Neural cell (in vitro differentiated cells): ENCODE measurements around the gene IL24. TPM values are rescaled to one million over a fixed set of nuclear protein-coding genes. Genes with fewer than 3 reads are reported as not detected.

ENCODE experiments used
- H2AFZ ChIP-seq: fragments of 200-600, 300-800 bp; sonication (generic), shearing (Covaris generic); 2 replicates; pipeline ENCODE4 v1.6.0; 2014; ENCODE audit warnings: low read depth, mild to moderate bottlenecking, antibody characterized with exemption, low read length, moderate library complexity
- H3F3A ChIP-seq: fragments of 200-600 bp; shearing (Covaris generic); 2 replicates; pipeline ENCODE4 v1.6.1; 2016; ENCODE audit warnings: mild to moderate bottlenecking, moderate library complexity, mixed read lengths, antibody characterized with exemption, low read length; ENCODE audit not compliant: insufficient read depth, poor library complexity, severe bottlenecking
- H3K27ac ChIP-seq: fragments of 200-600, 300-800 bp; sonication (generic), shearing (Covaris generic); 2 replicates; pipeline ENCODE4 v1.5.1; 2014; ENCODE audit warnings: mild to moderate bottlenecking, low read length, moderate library complexity
- H3K27me3 ChIP-seq: fragments of 300-800, 200-600 bp; sonication (generic), shearing (Covaris generic); 2 replicates; pipeline ENCODE4 v1.6.0; 2014; ENCODE audit warnings: mild to moderate bottlenecking, low read depth, low read length, moderate library complexity; ENCODE audit not compliant: insufficient read depth
- H3K36me3 ChIP-seq: fragments of 300-800, 200-600 bp; sonication (generic), shearing (Covaris generic); 2 replicates; pipeline ENCODE4 v1.5.1; 2014; ENCODE audit warnings: mild to moderate bottlenecking, antibody characterized with exemption, low read length, moderate library complexity; ENCODE audit not compliant: insufficient read depth
- H3K4me2 ChIP-seq: fragments of 300-800, 200-600 bp; sonication (generic), shearing (Covaris generic); 2 replicates; pipeline ENCODE4 v1.6.0; 2014; ENCODE audit warnings: mild to moderate bottlenecking, low read length
- H3K4me3 ChIP-seq: fragments of 300-800, 200-600 bp; sonication (generic), shearing (Covaris generic); 2 replicates; pipeline ENCODE4 v1.5.1; 2014; ENCODE audit warnings: mild to moderate bottlenecking, low read length, moderate library complexity
- H3K79me2 ChIP-seq: fragments of 200-600 bp; shearing (Covaris generic); replicated peaks from 2 replicates; pipeline ENCODE4 v1.6.0; 2014; ENCODE audit warnings: mild to moderate bottlenecking, low read length, moderate library complexity; ENCODE audit not compliant: insufficient read depth
- H3K9ac ChIP-seq: fragments of 300-800, 200-600 bp; sonication (generic), shearing (Covaris generic); 2 replicates; pipeline ENCODE4 v1.6.1; 2016; ENCODE audit warnings: mild to moderate bottlenecking, low read length, mixed read lengths
- H3K9me2 ChIP-seq: fragments of 200-600 bp; shearing (Covaris generic); 2 replicates; pipeline ENCODE4 v1.6.1; 2016; ENCODE audit warnings: mild to moderate bottlenecking, low read length, mixed read lengths; ENCODE audit not compliant: insufficient read depth
- H3K9me3 ChIP-seq: fragments of 200-600, 300-800 bp; sonication (generic), shearing (Covaris generic); 2 replicates; pipeline ENCODE4 v1.6.1; 2016; ENCODE audit warnings: mild to moderate bottlenecking, mixed run types, low read length, moderate library complexity, mixed read lengths
- H4K20me1 ChIP-seq: fragments of 200-600 bp; shearing (Covaris generic); 2 replicates; pipeline ENCODE4 v1.6.1; 2016; ENCODE audit warnings: mild to moderate bottlenecking, mixed run types; ENCODE audit not compliant: insufficient read depth
- EP300 ChIP-seq: fragments of 450-650 bp; conservative IDR thresholded peaks from 2 replicates; pipeline ENCODE4 v1.6.1; 2014; ENCODE audit warnings: antibody characterized with exemption, mild to moderate bottlenecking, moderate library complexity; ENCODE audit not compliant: poor library complexity, severe bottlenecking
- EZH2 ChIP-seq: fragments of 200-600, 300-800 bp; shearing (Covaris generic), sonication (generic); IDR thresholded peaks from 2 replicates; pipeline ENCODE4 v1.6.1; 2014; ENCODE audit warnings: antibody characterized with exemption, low read length, borderline replicate concordance, mild to moderate bottlenecking; ENCODE audit not compliant: insufficient read depth, poor library complexity, severe bottlenecking
- MXI1 ChIP-seq: fragments of 450-650 bp; conservative IDR thresholded peaks from 2 replicates; pipeline ENCODE4 v1.6.1; 2014; ENCODE audit warnings: antibody characterized with exemption, mild to moderate bottlenecking; ENCODE audit not compliant: poor library complexity, severe bottlenecking
- POLR2AphosphoS5 ChIP-seq: IDR thresholded peaks from 2 replicates; pipeline ENCODE4 v1.6.1; 2012
- RAD21 ChIP-seq: fragments of 450-650 bp; conservative IDR thresholded peaks from 2 replicates; pipeline ENCODE4 v1.6.1; 2014; ENCODE audit warnings: antibody characterized with exemption, mild to moderate bottlenecking, moderate library complexity
- SMC3 ChIP-seq: fragments of 450-650 bp; conservative IDR thresholded peaks from 2 replicates; pipeline ENCODE4 v1.6.1; 2014; ENCODE audit warnings: antibody characterized with exemption, mild to moderate bottlenecking, moderate library complexity; ENCODE audit not compliant: poor library complexity
- TAF1 ChIP-seq: IDR thresholded peaks from 2 replicates; pipeline ENCODE4 v1.6.1; 2012; ENCODE audit warnings: low read depth
- polyA plus RNA-seq: library from polyadenylated mRNA; depleted of rRNA; stranded (reverse); fragments of >200 nt; gene quantifications from 2 replicates; pipeline ENCODE4 v1.2.3, GENCODE V29; 2014
- TF ChIP-seq, protein P1 (sequence below): fragments of 450-650 bp; IDR thresholded peaks from 2 replicates; pipeline ENCODE4 v1.5.1; 2014; ENCODE audit warnings: antibody characterized with exemption, mild to moderate bottlenecking, moderate library complexity; ENCODE audit not compliant: poor library complexity, severe bottlenecking
- TF ChIP-seq, protein P2 (sequence below): IDR thresholded peaks from 2 replicates; pipeline ENCODE4 v1.6.1; 2012; ENCODE audit warnings: borderline replicate concordance

Gene IL24
- polyA plus RNA-seq, 1 donor from 2014 or later, result not detected

DNA sequence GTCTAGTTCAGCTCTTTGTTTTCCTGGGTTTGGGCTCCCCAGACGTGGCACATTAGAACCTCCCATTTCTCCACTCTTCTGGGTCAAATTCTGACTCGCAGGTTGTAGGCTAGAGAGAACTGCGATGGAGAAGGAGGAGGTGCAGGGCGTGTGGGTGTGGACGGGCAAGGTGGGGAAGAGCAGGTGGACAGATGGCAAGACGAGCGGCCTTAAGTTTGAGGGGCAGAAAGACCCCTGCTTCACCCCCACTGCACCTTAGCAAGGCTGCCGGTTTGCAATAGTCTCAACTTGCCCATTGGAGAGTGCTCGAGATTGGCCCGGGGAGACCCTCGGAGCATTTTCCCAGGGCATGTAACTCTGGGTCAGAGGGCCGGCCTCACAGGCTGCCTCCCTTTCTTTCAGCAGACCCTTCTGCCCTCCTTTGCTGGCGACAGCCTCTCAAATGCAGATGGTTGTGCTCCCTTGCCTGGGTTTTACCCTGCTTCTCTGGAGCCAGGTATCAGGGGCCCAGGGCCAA lies 1.7 kb downstream of the IL24 start:
- H4K20me1 ChIP-seq, result no peaks in the 10 kb centered on the region
- no peaks in the 10 kb centered on the region for H3K27me3 ChIP-seq
- no peak overlapping the region for H3K9ac ChIP-seq
- no peaks in the 10 kb centered on the region for H3K9me3 ChIP-seq
- H2AFZ ChIP-seq, result no peak overlapping the region
- H3F3A ChIP-seq, result no peaks in the 10 kb centered on the region
- no peaks in the 10 kb centered on the region for H3K79me2 ChIP-seq
- H3K27ac ChIP-seq, result no peak overlapping the region
- no peaks in the 10 kb centered on the region for H3K9me2 ChIP-seq
- H3K4me2 ChIP-seq, result no peak overlapping the region
- H3K36me3 ChIP-seq, result no peaks in the 10 kb centered on the region
- TF ChIP-seq EZH2 (no peak), TAF1 (no peak), EP300 (no peak), MXI1 (no peak), SMC3 (no peak), RAD21 (no peak), POLR2AphosphoS5 (no peak)
- TF ChIP-seq, protein P1, sequence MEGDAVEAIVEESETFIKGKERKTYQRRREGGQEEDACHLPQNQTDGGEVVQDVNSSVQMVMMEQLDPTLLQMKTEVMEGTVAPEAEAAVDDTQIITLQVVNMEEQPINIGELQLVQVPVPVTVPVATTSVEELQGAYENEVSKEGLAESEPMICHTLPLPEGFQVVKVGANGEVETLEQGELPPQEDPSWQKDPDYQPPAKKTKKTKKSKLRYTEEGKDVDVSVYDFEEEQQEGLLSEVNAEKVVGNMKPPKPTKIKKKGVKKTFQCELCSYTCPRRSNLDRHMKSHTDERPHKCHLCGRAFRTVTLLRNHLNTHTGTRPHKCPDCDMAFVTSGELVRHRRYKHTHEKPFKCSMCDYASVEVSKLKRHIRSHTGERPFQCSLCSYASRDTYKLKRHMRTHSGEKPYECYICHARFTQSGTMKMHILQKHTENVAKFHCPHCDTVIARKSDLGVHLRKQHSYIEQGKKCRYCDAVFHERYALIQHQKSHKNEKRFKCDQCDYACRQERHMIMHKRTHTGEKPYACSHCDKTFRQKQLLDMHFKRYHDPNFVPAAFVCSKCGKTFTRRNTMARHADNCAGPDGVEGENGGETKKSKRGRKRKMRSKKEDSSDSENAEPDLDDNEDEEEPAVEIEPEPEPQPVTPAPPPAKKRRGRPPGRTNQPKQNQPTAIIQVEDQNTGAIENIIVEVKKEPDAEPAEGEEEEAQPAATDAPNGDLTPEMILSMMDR, result no peak
- TF ChIP-seq, protein P2, sequence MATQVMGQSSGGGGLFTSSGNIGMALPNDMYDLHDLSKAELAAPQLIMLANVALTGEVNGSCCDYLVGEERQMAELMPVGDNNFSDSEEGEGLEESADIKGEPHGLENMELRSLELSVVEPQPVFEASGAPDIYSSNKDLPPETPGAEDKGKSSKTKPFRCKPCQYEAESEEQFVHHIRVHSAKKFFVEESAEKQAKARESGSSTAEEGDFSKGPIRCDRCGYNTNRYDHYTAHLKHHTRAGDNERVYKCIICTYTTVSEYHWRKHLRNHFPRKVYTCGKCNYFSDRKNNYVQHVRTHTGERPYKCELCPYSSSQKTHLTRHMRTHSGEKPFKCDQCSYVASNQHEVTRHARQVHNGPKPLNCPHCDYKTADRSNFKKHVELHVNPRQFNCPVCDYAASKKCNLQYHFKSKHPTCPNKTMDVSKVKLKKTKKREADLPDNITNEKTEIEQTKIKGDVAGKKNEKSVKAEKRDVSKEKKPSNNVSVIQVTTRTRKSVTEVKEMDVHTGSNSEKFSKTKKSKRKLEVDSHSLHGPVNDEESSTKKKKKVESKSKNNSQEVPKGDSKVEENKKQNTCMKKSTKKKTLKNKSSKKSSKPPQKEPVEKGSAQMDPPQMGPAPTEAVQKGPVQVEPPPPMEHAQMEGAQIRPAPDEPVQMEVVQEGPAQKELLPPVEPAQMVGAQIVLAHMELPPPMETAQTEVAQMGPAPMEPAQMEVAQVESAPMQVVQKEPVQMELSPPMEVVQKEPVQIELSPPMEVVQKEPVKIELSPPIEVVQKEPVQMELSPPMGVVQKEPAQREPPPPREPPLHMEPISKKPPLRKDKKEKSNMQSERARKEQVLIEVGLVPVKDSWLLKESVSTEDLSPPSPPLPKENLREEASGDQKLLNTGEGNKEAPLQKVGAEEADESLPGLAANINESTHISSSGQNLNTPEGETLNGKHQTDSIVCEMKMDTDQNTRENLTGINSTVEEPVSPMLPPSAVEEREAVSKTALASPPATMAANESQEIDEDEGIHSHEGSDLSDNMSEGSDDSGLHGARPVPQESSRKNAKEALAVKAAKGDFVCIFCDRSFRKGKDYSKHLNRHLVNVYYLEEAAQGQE, result no peak
- H3K4me3 ChIP-seq, result no peak overlapping the region

DNA sequence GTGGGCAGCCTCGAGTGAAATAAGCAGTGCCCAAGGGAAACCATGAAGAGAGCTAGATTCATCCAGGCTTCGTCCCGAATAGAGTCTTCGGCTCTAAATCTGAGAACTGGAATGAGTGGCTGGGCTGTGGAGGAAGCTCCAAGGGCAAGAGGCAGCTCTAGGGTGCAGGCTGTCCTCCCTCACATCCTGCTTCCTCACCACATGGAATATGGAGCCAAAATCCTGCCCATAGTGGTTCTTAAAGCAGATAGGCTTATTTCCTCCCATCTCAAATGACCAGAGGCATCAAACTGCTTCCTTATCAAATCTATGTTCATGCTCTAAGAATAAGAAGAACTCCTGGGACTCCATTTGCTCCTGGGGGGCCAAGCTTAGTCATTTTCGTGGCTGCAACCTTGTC lies 2.5 kb downstream of the IL24 start:
- Histone ChIP-seq H3K9me2 (no peaks in the 10 kb centered on the region), H2AFZ (no peak overlapping the region), H3K4me2 (no peak overlapping the region), H3F3A (no peaks in the 10 kb centered on the region), H3K27me3 (no peaks in the 10 kb centered on the region), H3K9me3 (no peaks in the 10 kb centered on the region), H4K20me1 (no peaks in the 10 kb centered on the region), H3K36me3 (no peaks in the 10 kb centered on the region), H3K9ac (no peak overlapping the region), H3K4me3 (no peak overlapping the region), H3K79me2 (no peaks in the 10 kb centered on the region), H3K27ac (no peak overlapping the region)
- TF ChIP-seq TAF1 (no peak), EZH2 (no peak), EP300 (no peak), RAD21 (no peak), SMC3 (no peak), MXI1 (no peak), POLR2AphosphoS5 (no peak)
- TF ChIP-seq, protein P1, result no peak
- TF ChIP-seq, protein P2, result no peak
